Myocyte (in vitro differentiated cells): Measurements from ENCODE around the gene ENO2. TPM values are rescaled to one million over a fixed set of nuclear protein-coding genes. Genes with fewer than 3 reads are reported as not detected.

Source experiments
- DNase-seq: peaks from one replicate; pipeline ENCODE4 v3.0.0-alpha.2; 2012; ENCODE audit warnings: low read depth
- total RNA-seq: library from RNA; depleted of rRNA; stranded (reverse); fragments of >200 nt; gene quantifications from 2 replicates; pipeline ENCODE4 v1.2.3, GENCODE V29; 2014

ENO2 gene
- total RNA-seq, 1 donor from 2014 or later = 9.0 TPM

DNA sequence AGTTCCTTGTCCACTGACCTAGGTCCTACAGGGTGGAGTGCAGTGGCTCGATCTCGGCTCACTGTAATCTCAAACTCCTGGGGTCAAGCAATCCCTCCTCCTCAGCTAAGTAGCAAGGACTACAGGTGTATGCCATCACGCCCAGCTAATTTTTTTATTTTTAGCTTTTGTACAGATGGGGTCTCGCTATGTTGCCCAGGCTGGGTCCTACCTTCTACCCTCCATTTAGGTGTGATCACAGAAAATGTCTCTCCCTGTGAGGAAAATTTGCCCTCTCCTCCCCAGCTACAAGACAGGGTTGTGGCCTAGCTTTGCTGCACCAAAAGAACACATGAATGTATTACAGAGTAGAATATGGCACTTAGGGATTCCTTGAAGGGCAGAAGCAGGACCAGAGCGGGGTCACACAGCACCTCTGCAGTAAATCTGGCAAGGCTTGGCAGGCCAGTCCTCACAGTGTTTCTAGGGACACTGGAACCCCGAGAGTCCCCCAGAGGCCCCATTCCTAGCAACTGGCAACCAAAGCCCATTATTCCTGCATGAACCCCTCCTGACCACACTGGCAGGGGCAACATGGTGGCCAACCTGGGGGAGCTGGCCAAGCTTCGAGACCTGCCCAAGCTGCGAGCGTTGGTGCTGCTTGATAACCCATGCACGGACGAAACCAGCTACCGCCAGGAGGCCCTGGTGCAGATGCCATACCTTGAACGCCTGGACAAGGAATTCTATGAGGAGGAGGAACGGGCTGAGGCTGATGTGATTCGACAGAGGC, 2.0 kb upstream of the ENO2 start:
- no peak for DNase-seq

DNA sequence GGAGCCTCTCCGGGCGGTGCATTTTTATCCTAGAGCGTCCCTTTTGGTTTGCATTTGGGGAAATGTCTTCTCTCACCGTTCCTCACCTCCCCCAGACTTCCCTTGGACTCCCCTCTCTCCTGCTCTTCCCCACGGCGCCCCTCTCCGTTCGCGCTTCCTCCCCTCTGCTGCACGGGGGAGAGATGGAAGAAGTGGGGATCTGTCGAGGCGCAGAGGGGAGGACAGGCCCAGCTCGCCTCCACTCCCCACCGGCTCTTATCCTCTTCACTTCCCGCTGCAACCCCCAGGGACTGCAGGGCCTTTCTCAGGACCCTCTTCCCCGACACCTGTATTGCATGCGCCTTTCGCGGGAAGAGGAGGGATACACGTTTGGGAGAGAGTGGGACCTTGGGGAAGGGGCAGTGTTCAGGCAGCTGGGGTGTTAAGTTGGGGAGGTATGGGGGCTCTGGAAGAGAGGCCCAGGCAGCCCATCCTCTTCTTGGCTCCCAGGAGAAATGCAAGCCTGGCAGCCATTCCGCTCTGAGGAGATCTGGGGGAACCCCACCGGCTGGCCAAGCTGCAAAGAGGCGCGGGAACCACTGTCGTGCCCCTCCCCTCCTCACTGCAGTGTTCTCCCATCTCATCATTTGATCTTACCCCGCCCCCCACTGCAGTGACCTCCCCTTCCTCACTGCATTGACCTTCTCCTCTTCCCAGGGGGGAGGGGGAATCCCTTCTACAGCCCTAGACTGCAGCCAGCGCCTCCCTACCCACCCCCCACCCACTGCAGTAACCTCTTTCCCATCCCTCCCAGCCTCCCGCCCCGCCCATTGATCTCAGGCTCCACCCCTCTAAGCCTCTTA, 788 bp downstream of the ENO2 start:
- DNase-seq = no peak

DNA sequence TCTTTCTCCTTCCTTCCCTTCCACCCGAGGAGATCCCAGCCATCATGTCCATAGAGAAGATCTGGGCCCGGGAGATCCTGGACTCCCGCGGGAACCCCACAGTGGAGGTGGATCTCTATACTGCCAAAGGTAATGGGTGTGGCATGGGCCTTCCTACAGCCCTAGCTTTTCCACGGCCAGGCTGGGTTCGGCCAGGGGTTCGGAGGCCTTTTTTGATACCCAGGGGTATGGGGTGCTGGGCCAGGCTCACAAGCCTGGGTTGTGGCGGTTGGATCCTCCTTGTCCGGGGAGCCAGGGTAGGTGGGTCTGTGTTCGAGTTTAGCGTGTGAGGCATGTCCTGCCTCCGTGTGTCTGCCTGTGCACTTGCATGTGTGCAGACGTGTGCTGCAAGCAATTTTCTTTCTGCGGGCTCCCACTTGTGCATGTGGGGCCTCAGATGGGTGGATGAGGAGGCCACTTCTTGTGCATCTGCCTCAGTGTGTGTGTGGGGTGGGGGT, 1.5 kb downstream of the ENO2 start:
- DNase-seq = no peak

- no peak for DNase-seq
Measured at GRCh38 chr12:6916426-6917200, 2.2 kb downstream of the ENO2 start.

DNA sequence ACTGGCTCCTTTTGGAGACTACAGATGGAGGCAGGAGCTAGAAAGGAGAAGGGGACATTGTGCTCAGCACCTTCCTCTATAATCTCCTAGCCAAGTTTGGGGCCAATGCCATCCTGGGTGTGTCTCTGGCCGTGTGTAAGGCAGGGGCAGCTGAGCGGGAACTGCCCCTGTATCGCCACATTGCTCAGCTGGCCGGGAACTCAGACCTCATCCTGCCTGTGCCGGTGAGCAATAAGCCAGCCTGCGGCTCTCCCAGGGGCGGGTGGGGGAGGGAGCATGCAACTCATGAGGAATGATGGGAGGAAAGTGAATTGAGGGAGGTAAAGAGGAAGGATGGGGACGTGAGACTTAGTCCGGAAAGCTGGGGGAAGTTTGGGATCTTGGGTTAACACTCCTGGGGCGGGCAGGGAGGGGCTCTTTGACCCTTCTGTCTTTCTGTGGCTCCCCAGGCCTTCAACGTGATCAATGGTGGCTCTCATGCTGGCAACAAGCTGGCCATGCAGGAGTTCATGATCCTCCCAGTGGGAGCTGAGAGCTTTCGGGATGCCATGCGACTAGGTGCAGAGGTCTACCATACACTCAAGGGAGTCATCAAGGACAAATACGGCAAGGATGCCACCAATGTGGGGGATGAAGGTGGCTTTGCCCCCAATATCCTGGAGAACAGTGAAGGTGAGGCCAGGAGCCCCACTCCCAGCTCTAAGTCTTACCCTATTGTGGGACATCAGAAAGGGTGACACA, 3.3 kb downstream of the ENO2 start:
- peak; percentile 42 for DNase-seq

DNA sequence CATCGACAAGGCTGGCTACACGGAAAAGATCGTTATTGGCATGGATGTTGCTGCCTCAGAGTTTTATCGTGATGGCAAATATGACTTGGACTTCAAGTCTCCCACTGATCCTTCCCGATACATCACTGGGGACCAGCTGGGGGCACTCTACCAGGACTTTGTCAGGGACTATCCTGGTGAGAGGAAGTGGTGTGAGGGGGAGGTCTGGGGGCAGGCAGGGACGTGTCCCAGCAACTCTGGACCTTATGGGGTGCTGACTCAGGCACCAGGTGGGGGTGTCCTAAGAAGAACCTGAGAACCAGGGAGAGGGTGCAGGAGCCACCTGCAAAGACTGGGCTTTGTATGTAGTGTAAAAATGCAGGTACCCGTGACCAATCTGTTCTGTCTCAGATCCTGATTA, 5.2 kb downstream of the ENO2 start:
- no peak for DNase-seq

GRCh38 chr12:6921539-6921938, 7.2 kb downstream of the ENO2 start:
- DNase-seq = no peak

- no peak for DNase-seq
Measured at GRCh38 chr12:6921996-6922946, 7.9 kb downstream of the ENO2 start.

- DNase-seq = no peak
Measured at GRCh38 chr12:6923003-6923732, 8.8 kb downstream of the ENO2 start.

- DNase-seq = no peak
Measured at GRCh38 chr12:6923851-6924250, 9.5 kb downstream of the ENO2 start.

DNA sequence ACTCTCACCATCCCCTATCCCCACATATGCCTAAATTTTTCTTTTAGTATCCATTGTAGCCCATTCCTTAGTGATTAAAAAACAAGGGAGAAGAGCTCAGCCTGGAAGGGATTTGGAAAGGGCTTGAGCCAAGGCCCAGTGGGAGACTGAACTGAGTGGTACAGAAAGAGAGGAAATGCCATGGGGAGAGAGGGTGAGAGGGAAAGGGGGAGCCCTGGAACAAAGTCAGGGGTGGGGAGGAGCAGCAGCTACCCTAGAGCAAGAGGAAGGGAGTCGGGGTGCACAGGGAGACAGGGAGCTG, 10.8 kb downstream of the ENO2 start:
- no peak for DNase-seq

- peak; percentile 88 for DNase-seq
Measured at GRCh38 chr12:6925540-6926279, 11.3 kb downstream of the ENO2 start.

DNA sequence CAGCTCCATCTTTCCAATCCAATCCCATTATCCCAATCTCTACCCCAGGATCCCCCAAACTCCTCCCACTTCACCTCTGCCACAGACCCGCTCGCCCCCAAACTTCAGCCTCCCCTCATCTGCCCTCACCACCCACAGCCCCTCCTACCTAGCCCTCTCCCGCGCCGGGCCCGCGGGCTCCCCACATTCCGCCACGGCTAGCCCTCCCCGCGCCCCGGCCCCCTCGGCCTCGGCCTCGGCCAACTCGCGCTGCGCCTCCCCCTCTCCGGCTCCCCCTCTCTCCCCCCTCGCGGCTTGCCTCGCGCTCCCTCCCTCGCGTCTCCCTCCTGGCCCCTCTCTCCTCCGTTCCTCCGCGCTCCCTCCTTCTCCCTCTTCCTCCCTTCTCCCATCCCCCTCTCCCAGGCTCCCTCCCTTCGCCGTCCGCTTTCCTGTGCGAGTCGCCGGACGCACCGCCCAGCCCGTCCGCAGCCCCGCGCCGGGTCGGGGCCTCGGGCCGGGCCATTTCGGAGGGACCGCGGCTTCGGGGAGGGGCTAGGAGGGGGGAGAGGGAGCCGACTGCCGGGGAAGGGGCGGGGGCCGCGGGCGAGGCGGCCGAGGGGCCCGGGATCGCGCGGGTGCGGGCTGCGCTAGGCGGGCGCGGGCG, 13.1 kb downstream of the ENO2 start, which contains the start of gene ATN1:
Gene ATN1 (plus strand): TSS at position 581 of the 643 bp plus-strand sequence. CDS start 6,043 bp downstream, outside the sequence.
- peak; percentile 88 for DNase-seq

DNA sequence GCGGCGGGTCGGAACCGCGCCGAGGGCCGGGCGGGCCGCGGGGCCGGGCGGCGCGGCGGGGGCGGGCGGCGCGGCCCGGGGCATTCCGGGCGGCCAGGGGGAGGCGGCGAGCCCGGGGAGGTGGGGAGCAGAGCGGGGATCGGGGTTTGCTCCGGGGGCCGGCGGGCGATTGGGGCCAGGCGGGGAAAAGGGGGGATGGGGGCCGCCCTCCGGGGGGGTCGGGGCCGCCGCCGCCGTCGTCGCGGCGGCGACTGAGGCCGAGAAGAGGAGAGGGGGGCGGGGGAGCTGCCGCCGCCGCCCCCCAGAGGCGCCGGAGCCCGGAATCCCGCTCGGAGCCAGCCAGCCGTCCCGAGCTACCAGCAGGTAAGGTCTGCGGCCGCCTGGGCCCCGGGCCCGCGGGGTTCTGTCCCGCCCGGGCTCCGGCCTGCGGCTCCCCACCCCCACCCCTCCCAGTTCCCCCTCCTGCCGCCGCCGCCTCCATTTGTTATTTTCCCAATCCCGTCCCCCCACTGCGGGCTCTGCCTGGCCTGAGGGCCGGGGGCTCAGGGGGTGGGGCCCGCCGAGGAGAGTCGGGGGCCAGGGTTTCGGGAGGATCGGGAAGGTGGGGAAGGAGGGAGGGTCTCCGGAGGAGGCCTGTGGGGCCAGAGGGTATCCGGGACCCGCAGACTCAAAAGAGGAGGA, 13.8 kb downstream of the ENO2 start:
- no peak for DNase-seq

DNA sequence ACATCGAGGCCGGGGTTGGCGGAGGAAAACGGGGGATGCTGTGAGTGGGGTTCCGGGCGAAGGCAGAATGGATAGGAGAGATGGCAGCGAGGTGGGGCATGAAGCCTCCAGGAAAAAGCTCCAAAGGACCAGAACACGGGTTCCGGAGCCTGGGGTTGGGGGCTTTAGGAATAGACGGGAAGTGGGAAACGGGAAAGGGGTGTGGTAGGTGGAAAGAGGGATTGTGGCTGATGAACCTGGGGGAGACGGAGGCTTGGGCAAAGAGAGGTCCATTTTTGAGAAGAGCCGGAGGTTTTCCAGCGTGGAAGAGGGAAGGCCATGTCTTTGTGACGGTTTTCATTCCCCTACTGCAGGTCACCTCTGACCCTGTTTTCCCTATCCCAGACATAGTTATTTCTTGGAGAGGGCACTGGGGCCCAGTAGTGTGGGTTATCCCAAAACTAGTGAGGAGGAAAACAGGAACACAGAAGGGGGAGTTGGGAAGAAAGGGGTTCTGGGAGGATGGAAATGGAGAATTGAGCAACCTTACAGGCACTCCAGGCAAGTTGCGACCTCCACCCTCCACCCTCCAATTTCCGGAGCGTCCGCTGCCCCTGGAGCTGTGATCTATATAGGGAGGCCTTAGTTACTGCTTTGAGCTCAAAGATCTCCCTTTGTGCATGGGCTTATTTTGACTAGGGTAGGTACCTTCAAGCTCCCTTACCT, 14.5 kb downstream of the ENO2 start:
- DNase-seq = no peak
